Neuronal stem cell (in vitro differentiated cells): Measurements from ENCODE around the gene FBXO8.

Experiments
- DNase-seq: peaks from one replicate; pipeline ENCODE4 v3.0.0-alpha.2; 2013; ENCODE audit warnings: low spot score
- H2AFZ ChIP-seq: one replicate; pipeline ENCODE4 v1.6.1; 2013; ENCODE audit warnings: mild to moderate bottlenecking, low read length, inconsistent platforms
- H2AK5ac ChIP-seq: 2 replicates; pipeline ENCODE4 v1.6.1; 2013; ENCODE audit warnings: low read depth, mild to moderate bottlenecking, inconsistent platforms, low read length, moderate library complexity, mixed read lengths
- H2BK120ac ChIP-seq: 2 replicates; pipeline ENCODE4 v1.6.1; 2013; ENCODE audit warnings: low read depth, mild to moderate bottlenecking, inconsistent platforms, low read length, moderate library complexity, mixed read lengths
- H2BK12ac ChIP-seq: one replicate; pipeline ENCODE4 v1.6.1; 2013; ENCODE audit warnings: low read length, inconsistent platforms
- H2BK15ac ChIP-seq: 2 replicates; pipeline ENCODE4 v1.6.1; 2013; ENCODE audit warnings: mild to moderate bottlenecking, low read length, inconsistent platforms, mixed read lengths
- H2BK5ac ChIP-seq: one replicate; pipeline ENCODE4 v1.6.1; 2013; ENCODE audit warnings: inconsistent platforms, mild to moderate bottlenecking, low read length, moderate library complexity
- H3K14ac ChIP-seq: one replicate; pipeline ENCODE4 v1.6.1; 2013; ENCODE audit warnings: low read length, inconsistent platforms
- H3K18ac ChIP-seq: 2 replicates; pipeline ENCODE4 v1.6.1; 2013; ENCODE audit warnings: low read length, inconsistent platforms
- H3K23ac ChIP-seq: 2 replicates; pipeline ENCODE4 v1.6.1; 2013; ENCODE audit warnings: low read depth, mild to moderate bottlenecking, mixed read lengths, low read length, inconsistent platforms; ENCODE audit not compliant: poor library complexity
- H3K27ac ChIP-seq: replicated peaks from 3 replicates; pipeline ENCODE4 v1.5.1; 2013; ENCODE audit warnings: low read length, inconsistent platforms
- H3K27me3 ChIP-seq, 3 experiments: 2 replicates each; pipeline ENCODE4 v1.6.1; 2013; ENCODE audit warnings: low read length in 3 of 3, mild to moderate bottlenecking in 2 of 3, inconsistent platforms in 1 of 3, low read depth in 1 of 3, mixed read lengths in 1 of 3, moderate library complexity in 1 of 3; ENCODE audit not compliant: control insufficient read depth in 3 of 3, insufficient read depth in 3 of 3
- H3K36me3 ChIP-seq, 2 donors: replicated peaks in 1 of 2; 2 replicates each; pipeline ENCODE4 v1.6.1; 2013; ENCODE audit warnings: low read length in 2 of 2; ENCODE audit not compliant: control insufficient read depth in 2 of 2, insufficient read depth in 2 of 2
- H3K4ac ChIP-seq: 2 replicates; pipeline ENCODE4 v1.6.1; 2013; ENCODE audit warnings: inconsistent platforms, mild to moderate bottlenecking, low read length, moderate library complexity
- H3K4me1 ChIP-seq, 2 donors: 1 replicate in 1 of 2; 2 replicates in 1 of 2; pipeline ENCODE4 v1.6.1; 2013; ENCODE audit warnings: low read length in 2 of 2, low read depth in 1 of 2; ENCODE audit not compliant: control insufficient read depth in 2 of 2, insufficient read depth in 1 of 2
- H3K4me2 ChIP-seq: one replicate; pipeline ENCODE4 v1.6.1; 2013; ENCODE audit warnings: mild to moderate bottlenecking, low read length, inconsistent platforms; ENCODE audit not compliant: insufficient read depth, poor library complexity, severe bottlenecking
- H3K4me3 ChIP-seq, 2 donors: 2 replicates each; pipeline ENCODE4 v1.5.1; 2013; ENCODE audit warnings: low read length in 2 of 2, mild to moderate bottlenecking in 2 of 2, inconsistent platforms in 1 of 2, moderate library complexity in 1 of 2
- H3K79me1 ChIP-seq: one replicate; pipeline ENCODE4 v1.6.1; 2013; ENCODE audit warnings: low read depth, mild to moderate bottlenecking, inconsistent platforms, low read length, moderate library complexity
- H3K9ac ChIP-seq: one replicate; pipeline ENCODE4 v1.6.1; 2013; ENCODE audit warnings: mild to moderate bottlenecking, low read depth, low read length, inconsistent platforms; ENCODE audit not compliant: poor library complexity
- H3K9me3 ChIP-seq, 2 donors: replicated peaks in 1 of 2; 2 replicates each; pipeline versions ENCODE3 to v1.6.1; 2013; ENCODE audit warnings: low read length in 2 of 2, mild to moderate bottlenecking in 2 of 2, inconsistent platforms in 1 of 2, low read depth in 1 of 2, mixed read lengths in 1 of 2, moderate library complexity in 1 of 2; ENCODE audit not compliant: control insufficient read depth in 2 of 2, insufficient read depth in 1 of 2
- H4K8ac ChIP-seq: one replicate; pipeline ENCODE4 v1.6.1; 2013; ENCODE audit warnings: low read depth, mild to moderate bottlenecking, inconsistent platforms, low read length, moderate library complexity
- H4K91ac ChIP-seq: one replicate; pipeline ENCODE4 v1.6.1; 2013; ENCODE audit warnings: low read length, low read depth, mild to moderate bottlenecking, inconsistent platforms; ENCODE audit not compliant: poor library complexity
- WGBS, 2 donors: extraction: QIAGEN DNeasy Blood & Tissue Kit; methylation state at CpG; one replicate each; pipeline ENCODE4 v1.1.7; 2013; ENCODE audit warnings: missing lambda C conversion rate in 2 of 2, mixed read lengths in 1 of 2; ENCODE audit not compliant: insufficient read length in 2 of 2, insufficient replicate concordance in 1 of 2; ENCODE audit errors: extremely low coverage in 2 of 2; 5-methylcytosine and 5-hydroxymethylcytosine counted together

The FBXO8 gene

DNA sequence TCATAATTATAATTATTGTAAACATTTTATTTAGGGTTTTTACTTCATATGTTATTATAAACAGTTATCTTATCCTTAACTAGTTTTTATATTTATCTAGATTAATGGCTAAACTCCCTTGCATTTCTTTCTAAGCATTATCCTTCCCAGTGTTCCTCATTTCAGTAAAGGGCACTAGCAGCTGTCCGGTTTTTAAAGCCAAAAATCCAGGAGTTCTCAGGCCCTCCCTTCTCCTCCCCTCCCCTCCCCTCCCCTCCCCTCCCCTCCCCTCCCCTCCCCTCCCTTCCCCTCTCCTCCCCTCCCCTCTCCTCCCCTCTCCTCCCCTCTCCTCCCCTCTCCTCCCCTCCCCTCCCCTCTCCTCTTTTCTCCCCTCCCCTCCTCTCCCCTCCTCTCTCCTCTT is 58.9 kb downstream of the FBXO8 start:
- Histone ChIP-seq H3K4ac (no peak overlapping the region), H2BK12ac (no peak overlapping the region), H4K8ac (no peak overlapping the region), H3K4me1 (no peaks in the 10 kb centered on the region), H3K79me1 (no peaks in the 10 kb centered on the region), H3K27ac (no peak overlapping the region), H3K9ac (no peak overlapping the region), H3K36me3 (no peaks in the 10 kb centered on the region), H4K91ac (no peak overlapping the region), H2BK5ac (no peak overlapping the region), H2AFZ (no peak overlapping the region), H3K4me2 (no peak overlapping the region), H2BK120ac (no peak overlapping the region), H3K14ac (no peak overlapping the region), H3K9me3 (no peaks in the 10 kb centered on the region), H3K4me3 (no peak overlapping the region), H3K23ac (no peak overlapping the region), H2BK15ac (no peak overlapping the region), H2AK5ac (no peak overlapping the region), H3K27me3 (peaks cover 0 to 26% (median 0%) of the 10 kb centered on the region in 3 experiments), H3K18ac (no peak overlapping the region)
- DNase-seq = no peak
- WGBS, 2 donors = no CpG with 5 or more reads among the region's 1 CpG

DNA sequence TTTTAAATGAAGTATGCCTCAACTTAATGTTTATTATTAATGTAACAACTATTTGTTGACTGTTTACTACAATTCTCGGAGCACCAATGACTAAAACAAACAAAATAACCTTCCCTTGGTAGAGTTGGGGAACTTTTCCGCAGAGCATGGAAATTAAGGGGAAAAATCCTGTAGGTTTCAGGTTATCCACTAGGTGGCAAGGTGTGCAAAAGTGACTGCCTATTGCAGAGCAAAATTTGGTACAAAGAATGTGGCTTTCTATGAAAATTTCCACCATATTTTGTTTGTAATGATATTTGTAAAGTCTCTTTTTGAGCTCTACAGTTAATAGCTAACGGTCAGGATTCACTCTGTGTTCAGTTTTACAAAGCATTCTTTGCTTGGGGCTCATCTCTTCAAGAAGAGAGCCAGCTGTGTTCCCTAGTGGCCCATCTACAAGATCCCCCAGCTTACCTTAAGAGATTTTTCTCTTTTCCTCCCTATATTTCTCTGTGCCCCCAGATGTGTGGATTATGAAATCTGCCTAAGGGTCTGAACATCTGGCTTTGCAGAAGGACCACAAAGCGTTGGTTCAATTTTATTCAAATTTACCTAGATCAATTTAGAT is 61.1 kb downstream of the FBXO8 start:
- no peak overlapping the region for H2BK12ac ChIP-seq
- no peak overlapping the region for H3K14ac ChIP-seq
- no peak overlapping the region for H3K27ac ChIP-seq
- H4K8ac ChIP-seq = no peak overlapping the region
- DNase-seq = peak; percentile 3
- no peak overlapping the region for H2AK5ac ChIP-seq
- no peak overlapping the region for H3K23ac ChIP-seq
- H3K27me3 ChIP-seq = peaks cover 6 to 48% (median 13%) of the 10 kb centered on the region in 3 experiments
- no peaks in the 10 kb centered on the region for H3K79me1 ChIP-seq
- H4K91ac ChIP-seq = no peak overlapping the region
- no peak overlapping the region for H3K9ac ChIP-seq
- no peak overlapping the region for H3K4ac ChIP-seq
- no peak overlapping the region for H2BK120ac ChIP-seq
- no peak overlapping the region for H2BK15ac ChIP-seq
- H2BK5ac ChIP-seq = no peak overlapping the region
- H3K9me3 ChIP-seq = no peaks in the 10 kb centered on the region
- no peak overlapping the region for H3K4me2 ChIP-seq
- H3K18ac ChIP-seq = no peak overlapping the region
- no peaks in the 10 kb centered on the region for H3K36me3 ChIP-seq
- WGBS, 2 donors = no CpG with 5 or more reads among the region's 4 CpGs
- no peak overlapping the region for H3K4me3 ChIP-seq
- H2AFZ ChIP-seq = no peak overlapping the region
- peaks cover under 1 to 4% of the 10 kb centered on the region in 2 donors for H3K4me1 ChIP-seq

DNA sequence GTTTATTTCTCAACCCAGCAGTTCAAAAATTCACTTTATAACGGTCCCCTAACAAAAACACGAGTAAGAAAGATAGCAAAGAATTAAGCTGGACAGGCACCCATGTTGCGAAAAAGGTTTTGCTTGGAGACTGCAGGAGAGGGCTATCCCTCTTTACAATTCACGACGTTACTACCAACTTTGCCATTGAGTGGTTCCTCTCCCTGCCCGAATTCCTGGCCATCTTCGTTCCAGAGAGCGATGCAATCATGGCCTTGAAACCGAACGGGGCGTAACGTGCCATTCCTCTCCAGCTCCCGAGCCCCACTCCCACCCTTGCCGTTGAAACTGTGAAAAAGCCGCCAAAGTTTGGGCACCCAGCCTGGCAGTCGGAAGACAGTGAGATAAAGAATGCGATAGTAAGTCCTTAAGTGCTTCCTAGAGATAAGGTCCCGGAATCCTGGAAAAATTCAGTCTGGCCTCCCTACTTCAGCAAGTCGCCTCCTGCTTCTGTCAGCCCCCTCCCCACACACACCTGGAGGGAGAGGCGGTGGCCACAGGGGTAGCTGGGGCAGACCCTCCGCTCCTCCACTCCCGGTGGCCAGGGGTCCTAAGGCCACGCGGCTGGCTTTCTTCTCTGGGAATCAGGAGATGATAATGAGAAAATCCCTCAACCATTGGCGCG is 65.2 kb downstream of the FBXO8 start:
- Histone ChIP-seq H3K9me3 (no peaks in the 10 kb centered on the region), H3K79me1 (no peaks in the 10 kb centered on the region), H2BK5ac (no peak overlapping the region), H3K14ac (no peak overlapping the region), H3K4me2 (no peak overlapping the region), H3K4ac (no peak overlapping the region), H2AFZ (peak overlapping the region; percentile 14), H4K91ac (no peak overlapping the region), H2BK12ac (no peak overlapping the region), H3K23ac (no peak overlapping the region), H2AK5ac (no peak overlapping the region), H3K27me3 (peaks cover 20 to 89% (median 47%) of the 10 kb centered on the region in 3 experiments), H3K36me3 (no peaks in the 10 kb centered on the region), H4K8ac (no peak overlapping the region), H3K4me1 (peaks cover 4 to 5% of the 10 kb centered on the region in 2 donors), H3K18ac (no peak overlapping the region), H3K9ac (no peak overlapping the region), H2BK120ac (no peak overlapping the region), H3K27ac (no peak overlapping the region), H3K4me3 (no peak overlapping the region), H2BK15ac (no peak overlapping the region)
- WGBS, 2 donors = no CpG with 5 or more reads among the region's 26 CpGs
- DNase-seq = peak; percentile 32

DNA sequence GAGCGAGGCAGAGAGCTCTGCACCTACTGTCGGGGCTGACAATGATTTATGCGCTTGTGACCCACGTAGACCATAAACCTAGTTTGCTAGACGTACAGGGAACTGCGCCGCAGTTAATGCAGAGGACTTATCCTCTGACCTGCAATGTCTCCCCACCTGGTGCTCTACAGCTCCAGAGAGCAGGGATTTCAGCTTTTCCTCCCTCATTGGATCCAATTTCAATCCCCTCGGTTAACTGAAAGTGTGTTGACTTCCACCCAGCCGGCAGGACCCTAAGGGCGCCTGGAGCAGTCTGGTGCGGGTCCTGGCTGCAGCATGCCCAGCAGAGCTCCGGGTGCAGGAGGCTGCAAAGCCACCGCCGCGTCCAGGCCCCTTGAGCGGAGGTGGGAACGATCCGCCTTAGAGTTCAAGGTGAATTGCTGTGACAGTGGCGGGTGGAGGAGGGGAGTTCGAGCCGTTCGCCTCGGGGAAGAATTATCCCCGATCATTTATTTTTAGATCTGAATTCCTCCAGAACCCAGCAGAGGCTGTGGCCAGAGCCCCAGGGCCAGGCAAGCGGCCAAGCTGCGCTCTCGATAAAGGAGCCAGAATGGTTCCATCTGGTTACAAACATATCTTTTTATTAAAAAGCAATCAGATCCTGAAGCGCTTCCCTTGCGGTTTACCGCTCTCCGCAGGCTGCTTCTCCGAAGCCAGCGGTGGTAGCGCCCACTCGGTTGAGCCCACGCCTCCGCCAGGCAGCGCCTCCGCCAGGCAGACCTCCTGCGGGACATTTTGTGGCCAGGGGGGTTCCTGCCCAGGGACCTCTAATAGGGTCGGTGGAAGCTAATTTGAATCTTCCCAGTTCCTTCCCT is 66.0 kb downstream of the FBXO8 start:
- Histone ChIP-seq H3K4me1 (peaks cover 4 to 5% of the 10 kb centered on the region in 2 donors), H2AFZ (peak overlapping the region; percentile 14)
- no CpG with 5 or more reads among the region's 41 CpGs for WGBS, 2 donors

More for the DNA sequence above, 66.0 kb downstream of the FBXO8 start:
- Histone ChIP-seq H3K4ac (no peak overlapping the region), H2BK120ac (no peak overlapping the region), H2AK5ac (no peak overlapping the region), H3K4me3 (no peak overlapping the region), H3K9ac (peak overlapping the region; percentile 44), H4K91ac (no peak overlapping the region), H2BK5ac (no peak overlapping the region), H3K23ac (no peak overlapping the region), H3K27ac (no peak overlapping the region), H3K18ac (peak overlapping the region; percentile 76), H2BK12ac (no peak overlapping the region), H3K27me3 (peaks cover 25 to 96% (median 54%) of the 10 kb centered on the region in 3 experiments), H3K79me1 (no peaks in the 10 kb centered on the region), H3K9me3 (peaks cover 0 to 2% of the 10 kb centered on the region in 2 donors), H4K8ac (no peak overlapping the region), H3K36me3 (no peaks in the 10 kb centered on the region), H3K4me2 (no peak overlapping the region), H3K14ac (peak overlapping the region; percentile 8), H2BK15ac (peak overlapping the region; percentile 47)
- peak; percentile 24 for DNase-seq
